NCI-H146 (cell line): Measurements from ENCODE around the gene RALGDS.

Source experiments
- DNase-seq: peaks from one replicate; lab custom pipeline; 2025; lab: John Stamatoyannopoulos, UW

RALGDS gene

DNA sequence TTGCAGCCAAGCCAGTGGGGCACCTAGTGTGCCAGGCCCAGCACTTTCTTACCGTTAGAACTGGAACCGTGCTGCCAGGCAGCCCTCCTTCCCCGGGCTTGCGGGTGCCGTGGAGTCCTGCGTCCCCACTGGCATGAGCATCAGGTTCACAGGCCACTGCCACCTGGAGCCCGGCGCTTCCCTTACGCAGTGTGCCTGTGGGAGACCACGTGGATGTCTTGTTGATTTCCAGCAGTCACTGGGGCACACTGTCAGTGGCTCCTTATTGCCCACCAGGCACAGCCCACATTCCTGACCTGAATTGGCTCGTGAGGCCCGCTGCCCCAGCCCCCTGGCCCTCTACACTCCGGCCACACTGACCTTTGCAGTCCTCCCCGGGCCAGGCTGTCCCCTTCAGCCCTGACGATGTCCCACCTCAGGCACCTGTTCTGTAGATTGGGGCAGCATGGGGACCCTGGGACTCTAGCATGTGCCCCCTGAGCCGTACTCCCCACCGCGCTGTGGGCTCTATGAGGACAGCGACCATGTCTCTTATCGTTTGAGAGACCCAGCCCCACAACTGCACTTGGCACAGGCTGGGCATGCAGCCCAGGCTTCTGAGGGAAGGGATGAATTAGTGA lies 69.6 kb downstream of the RALGDS start:
- no peak for DNase-seq

- no peak for DNase-seq
Observed at GRCh38 chr9:133050781-133051180, 70.3 kb downstream of the RALGDS start.

DNA sequence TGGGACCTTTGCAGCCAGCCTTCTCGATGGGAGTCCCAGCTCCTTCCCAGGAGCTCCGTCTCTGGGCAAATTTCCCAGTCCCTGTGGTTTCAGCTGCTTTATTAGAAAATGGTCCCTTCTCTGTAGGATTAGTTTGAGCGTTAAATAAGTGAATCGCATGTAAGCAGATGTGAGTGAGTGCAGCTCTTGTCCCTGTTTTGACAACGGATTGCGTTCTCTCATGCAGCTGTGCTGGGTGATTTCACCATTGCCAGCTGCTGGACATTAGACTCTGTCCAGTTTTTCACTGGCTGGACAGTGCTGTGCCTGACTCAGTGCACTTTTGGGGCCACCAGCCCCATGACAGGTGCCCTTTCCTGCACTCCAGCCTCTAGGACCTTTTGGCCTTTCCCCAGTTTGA lies 70.9 kb downstream of the RALGDS start:
- DNase-seq = no peak

- no peak for DNase-seq
Observed at GRCh38 chr9:133049043-133049442, 72.0 kb downstream of the RALGDS start.

GRCh38 chr9:133048595-133048994 lies 72.4 kb downstream of the RALGDS start:
- no peak for DNase-seq
